ENCODE measurements around the gene SPAG17. TPM values are rescaled to one million over a fixed set of nuclear protein-coding genes. Genes with fewer than 3 reads are reported as not detected.

Gene SPAG17
- total and polyA plus RNA-seq, 2 experiments from 2014 or later, result 0.42 to 1.2 TPM

DNA sequence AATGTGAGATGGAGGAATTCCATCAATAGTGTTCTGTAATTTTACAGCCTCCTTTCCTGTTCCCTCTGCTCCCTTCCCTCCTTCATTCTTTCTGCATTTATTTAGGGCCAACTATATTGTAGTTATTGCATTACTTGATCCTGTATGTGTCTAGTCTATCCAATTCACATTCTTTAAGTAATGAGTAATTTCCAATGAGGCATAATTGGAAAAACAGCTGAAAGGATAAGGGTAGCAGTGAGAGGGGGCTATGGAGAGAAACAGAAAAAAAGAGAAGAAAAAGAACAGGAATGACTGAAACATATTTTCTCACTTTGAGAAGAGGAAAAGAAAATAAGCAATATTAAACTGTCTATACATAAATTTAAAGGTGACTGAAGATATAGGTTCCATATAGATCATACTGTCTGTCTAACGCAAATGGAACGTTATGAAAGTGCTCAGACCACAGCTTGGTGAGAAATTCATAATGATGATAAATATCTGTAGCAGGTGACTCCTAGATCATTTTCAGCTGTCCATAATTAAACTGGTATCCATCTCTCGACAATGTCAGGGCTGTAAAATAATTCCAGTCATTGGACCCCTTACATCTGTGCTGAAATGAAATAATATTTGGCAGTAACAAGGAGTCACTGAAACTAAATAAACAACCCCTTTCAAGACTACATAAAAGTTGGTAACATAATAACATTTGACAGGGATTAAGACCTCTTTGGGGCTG, 61.8 kb downstream of the SPAG17 start:
- Histone ChIP-seq H3K27me3 (no peaks in the 10 kb centered on the region), H3K4me1 (ENCODE audit: low read depth) (no peaks in the 10 kb centered on the region), H3K9me3 (ENCODE audit: low read depth) (no peaks in the 10 kb centered on the region), H3K27ac (no peak overlapping the region), H3K36me3 (no peaks in the 10 kb centered on the region), H3K4me3 (no peak overlapping the region)
- TF ChIP-seq CTCF (IDR thresholded peaks at IDR 0.05; ENCODE audit: low read depth, low read length), result no peak
- no peak for DNase-seq (ENCODE audit: low read depth in 1 of 2, low spot score in 1 of 2)

DNA sequence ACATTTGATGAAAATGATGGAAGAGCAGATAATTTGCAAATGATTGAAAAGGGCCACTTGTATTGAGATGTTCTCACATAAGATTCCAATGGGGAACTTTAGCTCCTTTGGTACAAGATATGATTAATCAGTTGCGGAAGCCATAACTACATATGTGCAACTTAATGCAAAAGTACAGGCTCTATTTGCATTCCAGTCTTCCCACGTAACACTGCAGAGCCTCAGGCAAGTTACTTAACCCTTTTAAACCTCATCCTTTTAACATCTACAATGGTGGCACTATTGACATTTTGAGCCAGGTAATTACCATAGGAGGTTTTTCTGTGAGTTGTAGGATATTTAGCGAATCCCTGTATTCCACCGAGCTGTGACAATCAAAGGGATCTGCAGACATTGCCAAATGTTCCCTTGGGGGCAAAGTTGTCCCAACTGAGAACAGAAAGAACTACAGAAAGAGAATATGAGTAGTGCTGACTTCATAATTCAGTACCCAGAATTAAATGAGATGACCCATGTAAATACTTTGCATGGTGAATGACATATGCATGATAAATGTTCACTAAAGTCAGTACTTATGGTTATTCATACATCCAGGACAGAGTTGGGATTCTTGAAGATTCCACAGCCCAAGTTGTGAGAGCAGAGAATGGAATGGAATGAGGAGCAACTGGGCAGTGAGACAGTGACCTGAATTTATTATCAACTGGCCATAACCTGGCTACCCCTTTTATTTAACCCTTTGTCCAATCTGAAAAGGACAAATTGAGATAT, 62.6 kb downstream of the SPAG17 start:
- no peaks in the 10 kb centered on the region for H3K4me1 ChIP-seq (ENCODE audit: low read depth)
- TF ChIP-seq CTCF (IDR thresholded peaks at IDR 0.05; ENCODE audit: low read depth, low read length), result no peak
- no peaks in the 10 kb centered on the region for H3K9me3 ChIP-seq (ENCODE audit: low read depth)
- H3K4me3 ChIP-seq, result no peak overlapping the region
- no peak for DNase-seq (ENCODE audit: low read depth in 1 of 2, low spot score in 1 of 2)
- H3K27ac ChIP-seq, result no peak overlapping the region
- H3K36me3 ChIP-seq, result no peaks in the 10 kb centered on the region
- H3K27me3 ChIP-seq, result no peaks in the 10 kb centered on the region

DNA sequence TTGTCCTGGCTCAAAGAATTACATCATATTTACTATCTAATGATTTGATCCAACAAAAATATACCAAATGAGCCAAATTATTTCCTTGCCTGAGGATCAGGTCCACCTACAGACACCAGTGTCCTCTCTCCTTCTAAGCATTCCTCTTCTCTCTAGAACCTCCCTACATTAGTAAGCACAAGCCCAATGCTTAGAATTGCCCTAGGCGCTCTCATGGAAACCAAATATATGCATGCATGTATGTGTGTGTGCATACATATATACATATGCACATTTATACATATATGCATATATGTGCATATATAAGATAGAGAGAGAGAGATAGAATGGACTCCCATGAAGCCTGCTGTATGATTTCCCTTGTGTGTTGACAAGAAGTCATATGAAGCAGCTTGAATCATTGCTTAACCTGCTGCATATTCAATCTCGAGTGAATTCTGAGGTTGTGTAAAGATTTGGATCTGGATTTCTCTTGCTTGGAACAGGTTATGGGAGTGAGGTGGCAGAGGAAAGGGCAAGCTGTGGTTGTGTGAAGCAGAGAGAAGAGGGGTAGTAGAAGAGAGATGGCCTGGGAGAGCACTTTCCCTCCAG, 66.1 kb downstream of the SPAG17 start:
- Histone ChIP-seq H3K4me3 (no peak overlapping the region), H3K27ac (no peak overlapping the region), H3K36me3 (no peaks in the 10 kb centered on the region), H3K27me3 (no peaks in the 10 kb centered on the region), H3K9me3 (ENCODE audit: low read depth) (no peaks in the 10 kb centered on the region), H3K4me1 (ENCODE audit: low read depth) (no peaks in the 10 kb centered on the region)
- DNase-seq (ENCODE audit: low read depth in 1 of 2, low spot score in 1 of 2), result no peak
- no peak for TF ChIP-seq CTCF (IDR thresholded peaks at IDR 0.05; ENCODE audit: low read depth, low read length)

GRCh38 chr1:118118469-118118868, 66.6 kb downstream of the SPAG17 start:
- no peak for DNase-seq (ENCODE audit: low read depth in 1 of 2, low spot score in 1 of 2)
- Histone ChIP-seq H3K4me1 (ENCODE audit: low read depth) (no peaks in the 10 kb centered on the region), H3K9me3 (ENCODE audit: low read depth) (no peaks in the 10 kb centered on the region), H3K36me3 (no peaks in the 10 kb centered on the region), H3K27ac (no peak overlapping the region), H3K4me3 (no peak overlapping the region), H3K27me3 (no peaks in the 10 kb centered on the region)
- no peak for TF ChIP-seq CTCF (IDR thresholded peaks at IDR 0.05; ENCODE audit: low read depth, low read length)

DNA sequence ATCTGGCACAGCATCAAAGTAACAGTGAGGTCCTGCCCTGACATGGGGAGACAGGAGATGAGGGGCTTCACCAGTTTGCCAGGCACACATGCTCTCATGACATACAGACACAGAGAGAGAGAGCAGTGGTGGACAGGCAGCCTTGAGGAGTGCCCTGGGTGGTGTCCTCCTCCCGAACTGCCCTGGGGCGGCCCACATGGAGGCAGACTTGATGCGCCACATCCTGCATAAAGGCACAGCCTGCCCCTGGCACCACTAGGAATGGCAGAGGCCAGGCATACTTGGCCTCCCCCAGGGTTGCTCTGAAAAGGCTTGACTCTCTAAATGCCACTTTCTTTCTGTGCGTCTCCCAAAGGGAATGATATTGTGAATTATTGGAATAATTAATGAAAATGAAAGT, 67.5 kb downstream of the SPAG17 start:
- DNase-seq (ENCODE audit: low read depth in 1 of 2, low spot score in 1 of 2), result no peak
- H3K27ac ChIP-seq, result no peak overlapping the region
- TF ChIP-seq CTCF (IDR thresholded peaks at IDR 0.05; ENCODE audit: low read depth, low read length), result no peak

More for the DNA sequence above, 67.5 kb downstream of the SPAG17 start:
- no peaks in the 10 kb centered on the region for H3K36me3 ChIP-seq
- no peaks in the 10 kb centered on the region for H3K9me3 ChIP-seq (ENCODE audit: low read depth)
- no peak overlapping the region for H3K4me3 ChIP-seq
- H3K27me3 ChIP-seq, result no peaks in the 10 kb centered on the region
- H3K4me1 ChIP-seq (ENCODE audit: low read depth), result no peaks in the 10 kb centered on the region
